RPMI8226 (cell line): Measurements from ENCODE around the gene SNTG2.

Experiments used
- DNase-seq: peaks from one replicate; pipeline ENCODE4 v3.0.0-alpha.2; 2015

SNTG2 gene

DNA sequence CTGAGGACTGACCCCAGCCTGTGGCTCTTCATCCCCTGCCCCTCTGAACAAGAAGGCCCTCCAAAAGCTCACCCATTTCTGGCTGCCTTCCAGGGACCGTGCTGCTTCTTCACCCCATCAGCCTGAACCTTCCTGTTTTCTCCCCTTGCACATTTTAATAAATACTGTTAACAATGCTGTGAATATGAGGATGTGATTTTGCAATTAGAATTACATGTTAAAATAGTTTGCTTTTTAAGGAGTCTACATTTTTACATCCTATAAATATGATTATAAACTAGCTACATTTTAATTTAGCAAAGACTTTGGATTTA is 4.0 kb downstream of the SNTG2 start:
- no peak for DNase-seq

DNA sequence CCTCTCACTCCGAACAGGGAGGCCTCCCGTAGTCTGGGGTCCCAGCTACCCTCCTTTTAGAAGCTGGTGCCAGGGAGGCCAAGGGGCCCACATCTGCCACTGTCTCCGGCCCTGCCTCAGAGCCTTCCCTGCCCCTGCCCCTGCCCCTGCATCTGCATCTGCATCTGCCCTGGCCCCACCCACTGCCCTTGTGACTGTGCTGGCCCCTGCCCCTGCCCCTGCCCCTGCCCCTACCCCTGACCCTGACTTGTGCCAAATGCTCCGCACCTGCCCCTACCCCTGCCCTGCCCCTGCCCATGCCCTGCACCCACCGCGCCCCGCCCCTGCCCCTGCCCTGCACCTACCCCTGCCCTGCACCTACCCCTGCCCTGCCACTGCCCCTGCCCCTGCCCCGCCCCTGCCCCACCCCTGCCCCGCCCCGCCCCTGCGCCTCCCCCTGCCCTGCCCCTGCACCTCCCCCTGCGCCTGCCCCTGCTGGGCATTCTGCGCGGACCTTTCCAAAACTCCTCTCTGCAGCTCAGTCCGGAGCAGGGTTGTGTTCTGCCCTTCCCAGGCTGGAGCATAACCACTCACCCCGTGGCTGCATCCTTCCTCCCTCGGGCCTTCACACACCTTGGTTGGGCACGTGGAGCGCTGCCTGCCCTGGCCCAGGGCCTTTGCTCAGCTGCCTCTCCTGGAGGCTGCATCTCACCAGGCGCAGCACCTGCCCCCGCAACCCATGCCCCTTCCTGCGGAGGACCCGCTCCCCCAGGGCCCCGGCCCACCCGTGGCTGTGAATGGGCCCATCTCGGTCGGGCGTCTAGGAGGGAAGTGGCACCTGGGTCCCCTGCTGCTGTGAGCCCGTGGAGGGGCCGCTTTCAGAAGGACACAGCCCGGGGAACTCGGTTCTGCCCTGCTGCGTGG is 5.4 kb downstream of the SNTG2 start:
- DNase-seq = no peak

DNA sequence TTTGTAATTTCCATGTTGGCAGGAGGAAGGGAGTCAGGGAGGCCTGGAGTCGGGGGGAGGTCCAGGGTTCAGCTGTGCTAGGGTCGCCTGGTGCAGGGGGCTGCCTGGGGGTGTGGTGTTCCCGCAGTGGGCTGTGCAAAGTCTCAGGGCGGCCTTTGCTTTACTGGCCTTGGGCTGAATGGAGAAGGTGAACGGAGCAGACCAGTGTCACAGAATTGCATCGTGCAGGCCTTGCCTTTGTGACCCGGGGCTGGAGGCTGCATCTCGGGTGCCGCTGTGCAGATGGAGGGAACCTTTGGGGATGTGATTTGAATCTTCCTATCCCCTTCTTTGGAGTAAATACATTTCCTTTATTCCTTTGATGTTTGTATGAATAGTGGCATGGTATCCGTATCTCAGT is 8.8 kb downstream of the SNTG2 start:
- no peak for DNase-seq

DNA sequence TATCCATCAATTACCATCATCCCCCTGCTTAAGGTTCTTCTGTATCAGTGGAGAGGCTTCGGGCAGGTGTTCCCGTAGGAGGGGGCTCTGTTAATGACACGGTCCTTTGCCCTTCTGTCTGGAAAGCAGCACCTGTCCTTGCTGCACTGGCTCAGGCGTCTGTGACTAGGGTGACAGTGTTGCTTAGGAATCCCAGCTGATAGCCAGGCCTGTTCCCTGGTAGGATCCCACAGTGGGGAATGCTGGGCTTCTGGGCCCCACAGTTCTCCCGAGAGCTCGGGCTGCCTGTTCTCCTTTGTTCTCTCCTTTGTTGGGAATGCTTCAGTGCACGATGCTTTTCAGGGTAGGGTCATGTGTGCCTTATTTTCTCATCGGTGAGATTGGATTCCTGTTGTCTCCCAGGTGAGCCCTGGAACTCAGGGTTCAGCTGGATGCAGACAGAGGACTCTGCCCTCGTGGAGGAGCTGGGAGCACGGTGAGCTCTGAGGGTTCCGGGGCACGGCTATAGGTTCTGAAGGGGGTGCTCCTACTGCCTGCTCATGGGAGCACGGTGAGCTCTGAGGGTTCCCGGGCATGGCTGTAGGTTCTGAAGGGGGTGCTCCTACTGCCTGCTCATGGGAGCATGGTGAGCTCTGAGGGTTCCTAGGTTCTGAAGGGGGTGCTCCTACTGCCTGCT is 9.6 kb downstream of the SNTG2 start:
- DNase-seq = no peak

DNA sequence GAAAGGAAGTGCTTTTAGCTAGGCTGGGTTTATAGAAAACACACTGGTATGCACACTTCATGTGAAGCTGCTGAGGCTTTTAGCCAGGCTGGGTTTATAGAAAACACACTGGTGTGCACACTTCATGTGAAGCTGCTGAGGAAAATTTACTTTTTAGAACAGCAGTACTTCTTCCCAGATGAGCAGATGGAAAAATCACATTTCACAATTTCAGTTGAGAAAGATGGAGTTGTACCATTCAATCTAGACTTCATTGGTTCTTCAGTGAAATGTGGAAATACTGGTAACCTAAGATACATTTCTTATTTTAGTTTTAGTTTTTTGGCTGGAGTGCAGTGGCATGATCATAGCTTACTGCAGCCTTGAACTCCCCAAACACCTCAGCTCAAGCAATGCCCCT is 11.1 kb downstream of the SNTG2 start:
- no peak for DNase-seq

DNA sequence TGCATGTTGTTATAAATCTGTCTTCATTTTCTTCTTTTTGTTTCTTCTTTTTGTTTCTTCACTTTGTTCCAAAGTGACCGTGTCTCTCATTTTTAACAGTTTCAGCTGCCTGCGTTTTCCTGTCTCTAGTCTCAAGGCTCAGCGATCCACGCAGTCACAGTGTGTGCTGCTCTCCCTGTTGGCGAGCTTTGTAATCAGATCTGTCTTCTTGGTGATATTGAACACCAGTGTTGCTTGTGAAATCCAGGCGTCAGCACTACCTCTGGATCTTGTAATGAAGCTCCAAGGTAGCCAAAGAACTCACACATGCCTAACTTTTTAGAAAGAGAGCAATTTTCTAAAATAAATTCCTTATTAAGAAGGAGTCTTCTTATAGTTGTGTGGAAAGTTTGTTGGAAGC is 13.2 kb downstream of the SNTG2 start:
- no peak for DNase-seq

DNA sequence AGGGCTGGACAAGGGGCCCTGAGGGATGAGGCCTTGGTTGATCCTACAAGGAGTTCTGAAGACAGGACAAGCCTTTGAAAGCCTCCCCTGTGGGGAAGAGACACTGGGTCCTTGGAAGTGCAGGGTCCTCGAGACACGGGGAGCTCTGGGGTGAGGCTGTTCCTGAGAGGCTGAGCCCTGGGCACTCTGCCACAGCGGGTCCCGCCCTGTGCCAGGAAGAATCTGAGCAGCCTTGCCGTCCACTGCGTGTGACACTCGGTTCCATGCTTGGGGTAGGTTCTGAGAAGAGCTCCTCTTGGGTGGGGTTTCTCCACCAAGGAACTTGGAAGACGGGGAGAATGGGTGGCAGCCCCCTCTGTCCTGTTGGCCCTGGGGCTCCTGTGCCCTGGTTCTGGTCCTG is 13.9 kb downstream of the SNTG2 start:
- no peak for DNase-seq

DNA sequence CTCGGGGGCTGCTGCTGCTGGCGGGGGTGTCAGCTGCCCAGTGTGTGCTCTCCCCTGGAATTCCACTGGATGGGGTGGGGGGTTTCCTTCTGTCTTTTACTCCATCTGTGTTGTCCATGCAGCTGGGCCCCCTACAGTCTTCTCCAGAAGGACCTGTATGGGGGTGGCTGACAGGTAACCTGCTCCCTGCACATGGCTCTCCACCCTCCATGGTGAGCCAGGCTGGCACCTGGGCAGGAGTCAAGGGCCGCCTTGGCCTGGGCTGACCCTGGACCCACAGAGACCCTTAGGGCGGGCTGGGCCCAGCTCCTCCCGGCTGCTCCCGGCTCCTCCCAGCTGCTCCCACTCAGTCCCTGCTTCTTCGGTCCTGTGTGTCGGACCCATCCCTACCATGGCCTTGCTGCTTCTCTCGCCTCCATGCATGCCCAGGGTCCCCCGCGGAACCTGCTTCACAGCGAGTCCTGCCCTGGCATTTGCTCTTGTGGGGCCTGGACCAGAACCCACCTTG is 15.0 kb downstream of the SNTG2 start:
- DNase-seq = no peak

DNA sequence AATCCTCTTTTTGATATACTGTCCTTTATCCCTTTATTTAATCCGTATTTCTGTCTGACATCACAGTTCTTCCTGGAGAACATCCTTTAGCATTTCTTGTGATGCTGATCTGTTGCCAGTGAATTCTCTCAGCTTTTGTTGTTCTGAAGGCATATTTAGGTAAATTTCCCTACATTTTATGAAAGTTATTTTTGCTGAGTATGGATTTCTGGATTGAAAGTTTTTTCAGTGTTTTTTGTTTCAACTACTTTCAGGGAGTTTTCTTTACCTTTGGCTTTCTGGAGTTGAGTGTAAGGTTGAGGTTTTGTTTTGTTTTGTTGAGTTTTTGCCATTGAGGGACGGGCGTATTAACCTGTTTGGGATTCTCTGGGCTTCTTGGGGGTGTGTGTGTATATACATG is 22.5 kb downstream of the SNTG2 start:
- no peak for DNase-seq

DNA sequence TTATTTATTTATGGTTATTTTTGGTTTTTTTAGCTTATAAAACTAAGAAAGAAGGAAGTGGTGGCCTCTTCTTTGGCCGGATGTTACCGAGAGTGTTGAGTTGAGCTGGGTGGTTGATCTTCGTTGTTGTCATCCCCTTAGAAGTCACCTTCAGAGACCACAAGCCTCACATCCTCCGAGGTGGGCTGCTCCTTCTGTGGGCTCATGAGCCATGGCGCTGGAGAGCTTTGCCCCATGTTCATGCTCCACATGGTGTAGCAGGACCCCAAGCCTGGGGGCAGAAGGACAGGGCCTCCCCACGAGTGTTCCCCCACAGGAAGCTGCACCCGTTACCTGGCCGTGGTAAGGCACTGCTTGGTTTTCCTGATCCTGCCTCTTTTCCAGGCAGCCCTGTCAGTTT is 23.4 kb downstream of the SNTG2 start:
- no peak for DNase-seq

DNA sequence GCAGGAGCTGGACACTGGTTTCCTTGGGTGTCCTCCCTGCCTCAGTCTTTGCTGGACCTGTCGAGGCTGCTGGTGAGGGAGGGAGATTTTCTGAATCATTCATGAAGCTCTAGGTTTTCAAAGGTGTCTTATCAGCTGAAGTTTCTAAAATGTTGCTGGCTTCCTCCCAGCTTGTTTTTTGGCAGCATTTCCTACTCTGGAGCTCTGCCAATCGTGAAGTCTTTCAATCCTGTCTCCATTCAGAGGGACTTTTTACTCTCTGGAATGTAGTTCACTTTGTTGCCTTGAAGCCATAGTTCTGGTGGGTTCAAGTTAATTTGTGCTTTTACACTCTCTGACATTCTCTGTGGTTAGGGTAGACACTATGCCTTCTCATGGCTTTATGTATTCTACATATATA is 23.9 kb downstream of the SNTG2 start:
- DNase-seq = peak; percentile 39

DNA sequence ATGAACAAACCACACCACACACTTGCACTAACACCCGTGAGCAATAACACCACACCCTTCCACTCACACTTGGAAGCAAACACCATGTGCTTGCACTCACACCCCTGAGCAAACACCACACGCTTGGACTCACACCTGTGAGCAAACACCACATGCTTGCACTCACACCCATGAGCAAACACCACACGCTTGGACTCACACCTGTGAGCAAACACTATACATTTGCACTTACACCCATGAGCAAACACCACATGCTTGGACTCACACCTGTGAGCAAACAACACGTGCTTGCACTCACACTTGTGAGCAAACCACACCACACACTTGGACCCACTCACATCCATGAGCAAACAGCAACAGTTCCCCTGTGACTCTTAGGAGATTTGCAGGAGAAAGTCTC is 24.4 kb downstream of the SNTG2 start:
- DNase-seq = no peak

DNA sequence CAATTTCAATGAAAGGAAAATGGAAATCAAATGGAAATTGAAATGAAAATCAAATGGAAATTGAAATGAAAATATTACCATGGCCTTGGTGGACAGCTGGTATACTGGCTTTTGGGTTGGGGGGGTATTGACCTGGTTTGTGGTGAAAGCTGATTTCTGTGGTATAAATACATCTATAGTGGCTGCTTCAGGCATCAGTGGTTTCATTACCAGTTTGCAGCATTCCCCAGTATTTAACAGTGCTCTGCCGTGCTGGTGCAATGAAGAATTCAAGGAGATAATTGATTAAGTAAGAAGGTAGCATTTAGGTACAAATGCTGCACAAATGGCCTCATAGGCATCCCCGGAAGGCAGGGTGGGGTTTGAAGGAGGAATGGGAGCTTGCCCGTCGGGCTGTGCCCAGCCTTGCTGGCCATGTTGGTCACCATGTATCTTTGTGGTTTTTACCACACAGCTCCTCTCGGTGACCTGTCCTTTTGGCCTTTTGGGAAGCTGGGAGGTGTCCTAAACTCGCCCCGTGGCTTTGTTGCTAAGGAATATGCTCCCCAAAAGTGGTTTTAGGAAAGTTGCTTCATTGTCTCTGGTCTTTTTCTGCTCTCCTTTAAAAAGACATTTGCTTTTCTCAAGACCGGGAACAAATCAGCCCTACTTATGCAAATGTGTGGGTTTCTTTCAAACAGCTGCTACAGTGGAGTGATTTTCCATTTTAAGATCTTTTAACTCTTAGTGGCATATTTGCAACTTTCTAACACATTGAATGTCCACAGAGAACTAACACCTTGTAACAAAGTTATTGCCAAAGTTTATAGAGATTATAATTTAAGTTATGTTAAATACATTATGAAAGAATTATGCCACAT is 28.6 kb downstream of the SNTG2 start:
- no peak for DNase-seq

DNA sequence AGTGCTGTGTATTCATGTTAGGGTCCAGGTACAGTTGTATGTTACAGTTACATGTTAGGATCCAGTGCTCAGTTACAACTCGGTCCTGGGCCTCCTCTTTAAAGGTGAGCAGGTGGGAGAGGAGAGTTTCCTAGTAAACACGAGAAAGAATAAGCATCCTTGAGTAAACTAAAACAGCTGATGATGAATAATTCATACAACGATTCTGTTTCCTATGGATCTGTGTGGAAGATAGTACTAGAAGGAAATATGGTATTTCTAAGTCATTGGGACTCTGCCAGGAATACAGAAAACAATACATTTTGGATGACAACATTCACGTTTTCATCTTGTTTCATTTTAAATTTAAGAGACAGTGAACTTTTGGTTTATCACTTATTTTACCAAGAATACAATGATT is 29.5 kb downstream of the SNTG2 start:
- no peak for DNase-seq

DNA sequence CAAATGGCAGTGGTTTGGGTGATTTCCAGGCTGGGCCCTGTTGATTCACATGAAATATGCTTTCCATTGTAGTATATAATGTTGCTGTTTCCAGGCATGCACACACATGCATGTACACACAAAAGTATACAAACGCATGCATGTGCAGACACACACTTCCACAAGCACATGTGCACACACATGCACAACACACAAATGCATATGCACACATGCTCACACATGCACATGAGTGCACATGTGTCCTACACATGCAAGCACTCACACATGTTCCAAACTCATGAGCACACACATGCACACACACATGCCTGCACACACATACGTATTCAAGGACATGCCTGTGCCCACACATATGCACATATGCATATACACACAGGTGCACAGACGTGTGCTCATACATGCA is 30.6 kb downstream of the SNTG2 start:
- no peak for DNase-seq

DNA sequence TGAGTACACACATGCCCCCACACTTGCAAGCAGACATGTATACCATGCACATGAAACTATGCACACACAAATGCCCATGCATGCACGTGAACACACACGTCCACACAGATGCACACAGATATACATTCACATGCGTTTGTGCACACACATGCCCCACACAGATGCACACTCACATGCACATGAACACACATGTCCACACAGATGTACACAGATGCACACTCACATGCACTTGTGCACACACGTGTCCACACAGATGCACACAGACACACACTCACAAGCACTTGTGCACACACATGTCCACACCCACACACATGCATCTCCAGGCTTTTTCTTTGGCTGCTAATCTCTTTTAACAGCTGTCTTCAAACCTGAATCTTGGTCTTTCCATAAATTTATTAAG is 31.1 kb downstream of the SNTG2 start:
- DNase-seq = no peak

DNA sequence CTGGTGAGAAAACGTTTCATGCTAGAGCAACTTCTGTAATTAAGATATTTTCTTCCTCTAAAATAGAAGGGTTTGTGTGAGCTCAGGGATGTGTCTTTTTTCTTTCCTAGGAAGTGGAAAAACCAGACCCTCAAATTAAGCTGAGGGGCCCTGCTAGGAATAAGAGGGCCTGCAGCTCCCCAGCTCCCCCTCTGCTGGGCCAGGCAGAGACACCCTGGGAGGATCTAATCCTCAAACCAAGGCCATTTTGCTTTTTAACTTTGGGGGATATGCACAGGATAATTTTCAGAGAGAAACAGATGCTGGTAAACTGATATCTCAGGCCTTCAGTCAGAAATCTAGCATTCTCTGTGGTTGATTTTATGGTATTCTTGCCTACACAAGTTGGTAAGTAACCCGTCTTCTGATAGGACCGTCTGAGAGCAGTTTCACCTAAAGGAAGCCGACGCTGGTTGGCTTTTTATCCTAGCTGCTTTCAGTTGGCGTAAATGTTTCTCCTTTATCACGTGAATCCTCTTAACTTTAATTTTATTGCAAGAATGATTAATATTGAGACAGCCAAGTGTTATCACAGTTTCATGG is 34.8 kb downstream of the SNTG2 start:
- DNase-seq = no peak

DNA sequence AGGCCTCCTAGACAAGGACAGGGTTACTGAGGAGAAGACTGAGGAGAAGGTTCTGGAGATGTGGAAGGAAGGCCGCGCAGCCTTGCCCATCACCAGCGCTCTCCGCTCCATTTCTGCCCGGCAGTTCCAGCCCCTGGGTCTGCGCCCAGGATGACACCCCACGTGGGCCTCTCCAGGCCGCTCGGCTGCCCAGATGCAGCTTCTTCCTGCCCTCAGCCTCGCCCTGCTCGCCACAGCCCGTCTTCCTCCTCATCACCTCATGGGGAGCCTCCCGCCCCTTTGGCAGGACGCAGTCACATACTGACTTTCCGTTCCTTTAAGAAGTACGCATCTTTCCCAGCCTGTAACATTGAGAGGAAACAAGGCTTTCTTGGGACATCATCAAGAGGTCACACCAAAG is 37.1 kb downstream of the SNTG2 start:
- no peak for DNase-seq

DNA sequence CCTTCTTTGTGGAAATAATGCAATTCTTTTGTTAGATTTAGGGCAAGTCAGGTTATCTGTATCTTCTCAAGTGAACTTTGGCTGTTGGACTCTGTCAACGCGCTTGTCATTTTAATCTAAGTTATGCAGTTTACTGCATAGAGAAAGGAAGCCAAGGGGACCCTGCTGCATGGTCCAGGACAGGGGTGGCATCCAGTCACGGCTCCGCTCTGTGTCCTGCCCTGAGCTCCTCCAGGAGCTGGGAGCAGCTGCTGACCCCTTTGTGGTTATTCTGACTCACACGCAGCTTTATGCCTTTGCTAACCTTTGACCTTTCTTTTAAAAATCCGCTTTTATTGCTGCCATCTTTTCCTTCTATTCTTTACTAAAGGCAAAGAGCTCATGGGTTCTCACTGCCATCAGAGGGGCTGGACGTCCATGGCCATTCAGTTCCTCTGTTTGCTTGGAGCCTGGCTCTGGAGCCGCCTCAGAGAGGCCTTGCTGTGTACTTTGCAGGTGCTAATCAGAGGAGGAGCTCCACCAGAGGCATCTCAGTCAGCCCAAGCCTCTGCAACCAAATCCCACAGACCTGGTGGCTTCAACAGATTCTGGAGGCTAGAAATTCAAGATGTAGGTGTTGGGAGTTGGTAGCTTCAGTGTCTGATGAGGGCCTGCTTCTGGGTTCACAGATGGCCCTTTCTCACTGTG is 39.3 kb downstream of the SNTG2 start:
- no peak for DNase-seq

DNA sequence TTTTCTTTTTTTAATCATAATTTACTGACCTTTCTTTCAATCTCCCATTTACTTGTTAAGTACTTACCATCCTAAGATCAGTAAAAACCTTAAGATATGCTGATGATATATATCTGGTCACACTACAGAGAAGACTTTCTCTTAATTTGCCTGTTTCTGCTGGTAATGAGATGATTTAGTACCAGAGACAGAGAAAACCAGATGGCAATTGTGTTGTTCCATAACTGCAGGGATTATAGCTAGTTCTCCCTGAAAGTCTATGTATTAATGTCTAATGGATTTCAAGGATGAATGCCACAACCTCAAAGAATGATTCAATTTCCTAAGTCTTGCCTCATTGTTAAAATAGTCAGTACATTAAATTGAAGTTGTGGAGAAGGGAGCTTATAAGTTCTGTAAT is 40.3 kb downstream of the SNTG2 start:
- DNase-seq = no peak

DNA sequence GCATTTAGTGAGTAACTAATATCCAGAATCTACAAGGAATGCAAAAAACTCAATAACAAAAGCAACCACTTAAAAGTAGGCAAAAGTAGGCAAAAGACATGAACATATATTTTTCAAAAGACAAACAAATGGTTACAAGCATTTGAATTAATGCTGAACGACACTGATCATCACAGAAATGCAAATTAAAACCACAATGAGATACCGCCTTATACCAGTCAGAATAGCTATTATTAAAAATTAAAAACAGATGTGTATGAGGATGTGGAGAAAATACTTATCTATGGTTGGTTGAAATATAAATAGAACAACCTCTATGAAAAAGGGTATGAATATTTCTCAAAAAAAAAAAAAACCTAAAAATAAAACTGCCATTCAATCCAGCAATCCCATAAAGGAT is 51.7 kb downstream of the SNTG2 start:
- no peak for DNase-seq

DNA sequence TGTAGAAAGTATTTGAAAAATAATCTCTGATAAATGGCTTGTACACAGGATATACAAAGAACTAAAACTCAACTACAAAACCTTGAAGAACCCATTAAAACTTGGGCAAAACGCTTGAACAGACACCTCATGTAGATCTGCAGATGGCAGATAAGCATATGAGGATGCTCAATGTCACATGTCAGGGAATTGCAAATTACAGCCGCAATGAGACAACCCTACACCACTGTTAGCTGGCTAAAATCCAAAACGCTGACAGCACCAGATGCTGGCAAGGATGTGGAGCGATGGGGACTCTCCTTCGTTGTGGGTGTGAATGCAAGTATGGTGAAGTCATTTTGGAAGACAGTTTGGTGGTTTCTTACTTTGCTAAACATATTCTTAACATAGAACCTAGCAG is 53.7 kb downstream of the SNTG2 start:
- no peak for DNase-seq
